HG03135 (cell line): Measurements from ENCODE around the gene PLPP3.

Source experiments
- ATAC-seq: cut with Tn5 transposase; IDR thresholded peaks from one replicate; pipeline ENCODE4 v1.9.1; 2021; ENCODE audit warnings: mild to moderate bottlenecking, moderate library complexity; ENCODE audit not compliant: unreplicated experiment

Gene PLPP3

GRCh38 chr1:56548571-56548970, 30.8 kb downstream of the PLPP3 start:
- ATAC-seq, result no peak

- no peak for ATAC-seq
Measured at GRCh38 chr1:56547977-56548376, 31.4 kb downstream of the PLPP3 start.

- no peak for ATAC-seq
Measured at GRCh38 chr1:56547473-56547872, 31.9 kb downstream of the PLPP3 start.

GRCh38 chr1:56545711-56546110, 33.7 kb downstream of the PLPP3 start:
- ATAC-seq, result no peak

GRCh38 chr1:56543783-56544612, 35.4 kb downstream of the PLPP3 start:
- ATAC-seq, result no peak

- no peak for ATAC-seq
Measured at GRCh38 chr1:56542651-56543050, 36.7 kb downstream of the PLPP3 start.

GRCh38 chr1:56541408-56541807, 38.0 kb downstream of the PLPP3 start:
- no peak for ATAC-seq

GRCh38 chr1:56540467-56540866, 38.9 kb downstream of the PLPP3 start:
- ATAC-seq, result no peak

- ATAC-seq, result no peak
Measured at GRCh38 chr1:56539520-56539931, 39.8 kb downstream of the PLPP3 start.

GRCh38 chr1:56538532-56538931, 40.8 kb downstream of the PLPP3 start:
- ATAC-seq, result no peak

GRCh38 chr1:56537660-56538059, 41.7 kb downstream of the PLPP3 start:
- no peak for ATAC-seq

GRCh38 chr1:56535939-56536338, 43.4 kb downstream of the PLPP3 start:
- no peak for ATAC-seq

- ATAC-seq, result no peak
Measured at GRCh38 chr1:56535362-56535761, 44.0 kb downstream of the PLPP3 start.

- no peak for ATAC-seq
Measured at GRCh38 chr1:56534130-56534651, 45.2 kb downstream of the PLPP3 start.

- no peak for ATAC-seq
Measured at GRCh38 chr1:56533621-56534020, 45.7 kb downstream of the PLPP3 start.

- ATAC-seq, result no peak
Measured at GRCh38 chr1:56533197-56533596, 46.2 kb downstream of the PLPP3 start.

GRCh38 chr1:56532350-56532683, 47.0 kb downstream of the PLPP3 start:
- no peak for ATAC-seq

- ATAC-seq, result no peak
Measured at GRCh38 chr1:56531624-56532349, 47.6 kb downstream of the PLPP3 start.

GRCh38 chr1:56529801-56530200, 49.6 kb downstream of the PLPP3 start:
- no peak for ATAC-seq

- no peak for ATAC-seq
Measured at GRCh38 chr1:56527548-56528302, 51.6 kb downstream of the PLPP3 start.

GRCh38 chr1:56526571-56527174, 52.7 kb downstream of the PLPP3 start:
- peak; percentile 74 for ATAC-seq
